Endometrial microvascular endothelial cells (primary cell): ENCODE results near the gene SPOCK2. TPM values are rescaled to one million over a fixed set of nuclear protein-coding genes. Genes with fewer than 3 reads are reported as not detected.

ENCODE experiments used
- in situ Hi-C: cut with HindIII; loops from 2 replicates; pipeline ENCODE4 v1.10.0; 2017; ENCODE audit warnings: low sequenced_read_pairs, low pct_unique_long_range_greater_than_20kb; ENCODE audit errors: inconsistent ontology term
- total RNA-seq: library from RNA; depleted of rRNA; stranded (reverse); fragments of >200 nt; gene quantifications from one replicate; pipeline ENCODE4 v1.2.3, GENCODE V29; 2015; ENCODE audit errors: inconsistent ontology term

The SPOCK2 gene
- total RNA-seq, 1 donor from 2014 or later = 7.1 TPM

DNA sequence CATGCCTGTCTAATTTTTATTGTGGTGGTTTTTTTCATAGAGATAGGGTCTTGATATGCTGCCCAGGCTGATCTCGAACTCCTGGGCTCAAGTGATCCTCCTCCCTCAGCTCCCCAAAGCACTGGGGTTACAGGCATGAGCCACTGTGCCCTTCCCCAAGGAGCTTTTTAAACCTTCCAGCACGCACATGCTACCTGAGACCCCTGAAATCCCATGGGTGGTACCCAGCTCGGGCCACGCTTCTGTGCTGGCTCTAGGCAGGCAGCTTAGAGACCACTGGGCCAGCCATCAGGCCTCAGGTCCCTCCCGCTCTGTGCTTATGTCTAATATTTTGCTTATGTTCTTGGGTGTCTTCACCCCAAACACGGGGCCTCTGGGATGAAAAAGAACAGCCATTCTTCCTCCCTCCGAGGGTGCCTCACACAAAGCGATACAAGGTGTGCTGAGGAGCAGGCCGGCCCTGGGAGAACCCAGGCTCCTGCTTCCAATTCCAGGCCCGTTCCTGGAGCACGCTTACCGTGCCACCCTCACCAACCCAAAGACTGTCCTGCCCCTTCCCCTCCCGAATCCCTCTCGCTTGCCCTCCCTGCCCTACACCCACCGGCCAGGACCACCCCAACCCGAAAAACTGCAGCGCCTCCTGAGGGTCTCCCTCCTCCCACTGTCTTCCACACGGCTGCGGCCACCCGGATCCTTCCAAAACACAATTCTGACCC, 10.9 kb downstream of the SPOCK2 start:
- in situ Hi-C loops = no loop called here

GRCh38 chr10:72076756-72077155, 11.6 kb downstream of the SPOCK2 start:
- in situ Hi-C loops = no loop called here

- in situ Hi-C loops = no loop called here
Measured at GRCh38 chr10:72075376-72076115, 12.8 kb downstream of the SPOCK2 start.

DNA sequence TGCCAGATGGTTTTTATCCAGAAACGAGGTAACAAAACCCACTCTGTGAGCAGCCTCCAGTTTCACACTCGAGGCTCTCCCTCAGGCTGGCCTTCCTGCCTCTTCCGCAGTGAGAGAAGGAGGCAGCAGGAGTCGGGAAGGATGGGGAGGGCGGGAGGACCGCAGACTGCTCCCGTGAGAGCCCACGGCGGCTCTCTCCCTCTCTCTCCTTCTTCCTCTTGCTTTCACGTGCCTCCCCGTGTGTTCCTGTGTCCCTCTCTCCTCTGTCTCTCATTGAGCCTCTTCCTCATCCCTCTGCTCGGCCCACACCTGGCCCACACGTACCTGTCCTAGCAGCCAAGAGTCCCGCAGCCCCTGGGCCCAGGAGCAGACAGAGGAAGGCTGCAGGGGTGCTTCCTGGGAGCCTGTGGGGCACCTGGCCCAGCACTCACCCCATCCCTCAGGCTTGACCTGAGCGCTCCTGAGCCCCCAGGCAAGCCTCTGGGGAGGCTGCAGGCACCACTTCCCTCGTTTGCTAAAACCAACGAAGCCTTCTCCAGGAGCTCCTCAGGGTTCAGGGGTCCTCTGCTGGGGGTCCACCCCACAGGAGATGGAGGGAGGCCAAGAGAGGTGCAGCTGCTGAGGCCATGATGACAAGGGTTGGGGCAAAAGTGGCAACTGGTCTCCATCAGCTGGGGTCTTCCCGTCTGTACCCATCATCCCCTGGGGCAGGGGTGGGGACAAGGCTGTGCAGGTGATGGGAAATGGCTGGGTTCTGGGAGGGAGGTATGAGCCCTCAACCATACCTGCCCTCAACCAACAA, 13.6 kb downstream of the SPOCK2 start:
- in situ Hi-C loops = no loop called here

GRCh38 chr10:72073708-72074573, 14.4 kb downstream of the SPOCK2 start:
- in situ Hi-C loops = no loop called here

- in situ Hi-C loops = no loop called here
Measured at GRCh38 chr10:72072639-72073038, 15.7 kb downstream of the SPOCK2 start.

- in situ Hi-C loops = no loop called here
Measured at GRCh38 chr10:72072046-72072445, 16.3 kb downstream of the SPOCK2 start.

DNA sequence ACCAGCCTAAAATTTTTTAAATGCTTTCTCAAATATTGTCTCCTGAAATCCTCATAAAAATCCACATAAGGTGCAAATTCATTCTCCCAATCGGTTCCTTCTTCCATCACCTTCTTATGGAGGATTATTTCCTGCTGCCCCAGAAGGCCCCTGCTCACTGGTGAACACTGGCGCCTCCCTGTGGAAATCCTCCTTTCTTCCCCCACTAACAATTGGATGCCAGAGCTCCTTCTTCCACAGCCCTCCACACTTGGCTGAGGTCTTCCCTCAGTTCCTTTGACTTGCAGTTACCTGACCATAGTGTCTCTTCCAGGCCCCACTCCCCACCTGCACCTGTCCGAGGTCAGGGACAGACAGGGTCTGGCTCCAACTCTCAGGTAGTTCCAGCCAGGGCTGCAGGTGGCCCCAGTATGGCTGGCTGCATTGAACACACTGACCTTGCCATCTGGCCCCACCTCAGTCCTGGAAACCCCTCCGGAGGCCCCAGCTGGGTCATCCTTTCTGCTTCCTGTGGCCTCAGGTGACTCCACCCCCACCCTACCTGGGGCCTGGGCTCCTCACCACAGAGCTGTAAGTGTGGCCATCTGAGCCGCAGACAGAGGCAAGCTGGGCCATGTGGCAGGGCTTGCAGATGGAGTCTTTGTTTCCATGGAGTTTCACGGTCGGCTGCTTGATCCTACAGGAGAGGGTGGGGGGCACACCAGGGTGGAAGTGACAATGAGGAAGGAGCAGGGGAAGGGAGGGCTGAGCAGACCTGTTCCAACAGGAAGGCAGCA, 18.4 kb downstream of the SPOCK2 start:
- in situ Hi-C loops = no loop called here

- in situ Hi-C loops = no loop called here
Measured at GRCh38 chr10:72068901-72069446, 19.4 kb downstream of the SPOCK2 start.

DNA sequence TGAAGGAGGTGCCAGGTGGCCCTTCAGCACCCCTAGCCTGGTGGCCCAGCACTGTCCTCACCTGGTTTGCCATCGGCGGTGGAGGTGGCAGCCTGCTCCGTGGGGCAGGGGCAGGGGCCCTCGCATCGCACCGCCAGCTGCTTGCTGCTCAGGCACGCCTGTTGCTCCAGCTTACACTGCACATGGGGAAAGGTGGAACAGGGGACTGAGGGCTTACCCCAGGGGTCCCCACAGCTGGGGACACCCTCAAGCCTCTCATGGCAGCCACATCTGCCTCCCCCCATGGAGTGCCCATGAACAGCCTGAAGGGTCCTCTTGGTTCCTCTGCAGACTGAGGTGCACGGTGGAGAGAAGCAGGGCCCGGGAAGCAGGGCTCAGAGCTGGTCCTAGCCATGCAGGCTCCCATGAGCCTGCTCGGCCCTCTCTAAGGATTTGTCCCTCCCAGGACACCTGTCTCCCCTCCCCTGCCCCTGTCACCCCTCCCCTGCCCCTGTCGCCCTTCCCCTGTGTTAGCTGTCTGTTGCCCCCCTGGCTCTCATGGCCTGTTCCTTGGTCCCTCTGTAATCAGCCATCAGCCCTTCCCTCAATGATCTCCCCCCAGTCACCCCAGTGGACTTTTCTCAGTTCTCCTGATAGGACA, 20.1 kb downstream of the SPOCK2 start:
- in situ Hi-C loops = no loop called here

- in situ Hi-C loops = no loop called here
Measured at GRCh38 chr10:72067463-72068125, 20.8 kb downstream of the SPOCK2 start.

GRCh38 chr10:72066318-72067284, 21.8 kb downstream of the SPOCK2 start:
- in situ Hi-C loops = no loop called here

GRCh38 chr10:72065439-72066025, 22.8 kb downstream of the SPOCK2 start:
- in situ Hi-C loops = no loop called here

DNA sequence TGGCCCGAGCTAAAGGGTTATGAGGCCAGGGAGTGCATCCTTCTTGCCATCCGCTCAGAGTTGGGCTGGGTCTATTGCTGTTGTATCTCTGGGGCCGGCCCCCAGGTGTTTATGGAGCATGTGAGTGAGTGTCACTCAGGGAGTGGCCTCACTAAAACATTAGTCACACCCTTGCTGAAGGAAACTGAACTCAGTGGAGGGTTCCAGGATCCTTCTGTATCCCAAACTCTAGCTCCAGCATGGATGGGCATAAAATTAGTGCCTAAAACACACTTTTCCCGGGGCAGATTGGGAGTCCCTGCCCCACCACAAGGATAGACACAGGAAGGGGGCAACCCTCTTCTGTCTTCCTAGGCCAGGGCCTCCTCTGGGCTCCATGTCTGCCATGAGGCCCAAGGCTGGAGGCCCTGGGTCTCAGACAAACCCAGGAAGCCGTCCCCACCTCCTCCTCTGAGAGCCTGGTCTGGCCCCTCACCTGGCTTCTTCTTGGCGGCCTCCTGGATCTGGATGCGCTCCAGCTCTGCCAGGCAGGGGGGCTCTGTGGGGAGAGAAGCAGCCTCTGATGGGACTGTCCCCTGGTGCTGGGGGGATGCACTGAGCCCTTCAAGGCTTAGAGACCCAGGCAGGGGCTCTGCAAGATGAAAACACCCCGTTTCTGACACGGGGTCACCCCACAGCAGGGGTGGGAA, 24.5 kb downstream of the SPOCK2 start:
- in situ Hi-C loops = no loop called here
